ENCODE measurements around the gene LTF. TPM values are rescaled to one million over a fixed set of nuclear protein-coding genes. Genes with fewer than 3 reads are reported as not detected.
A peak's percentile ranks its signal among the peaks of the same experiment; 100 is the strongest.

LTF gene
- total and polyA plus RNA-seq, 9 of the 15 experiments (the other 6 are each of a cell fraction or from before 2014, with no cell fraction given): 0.07 TPM; not detected in 8

DNA sequence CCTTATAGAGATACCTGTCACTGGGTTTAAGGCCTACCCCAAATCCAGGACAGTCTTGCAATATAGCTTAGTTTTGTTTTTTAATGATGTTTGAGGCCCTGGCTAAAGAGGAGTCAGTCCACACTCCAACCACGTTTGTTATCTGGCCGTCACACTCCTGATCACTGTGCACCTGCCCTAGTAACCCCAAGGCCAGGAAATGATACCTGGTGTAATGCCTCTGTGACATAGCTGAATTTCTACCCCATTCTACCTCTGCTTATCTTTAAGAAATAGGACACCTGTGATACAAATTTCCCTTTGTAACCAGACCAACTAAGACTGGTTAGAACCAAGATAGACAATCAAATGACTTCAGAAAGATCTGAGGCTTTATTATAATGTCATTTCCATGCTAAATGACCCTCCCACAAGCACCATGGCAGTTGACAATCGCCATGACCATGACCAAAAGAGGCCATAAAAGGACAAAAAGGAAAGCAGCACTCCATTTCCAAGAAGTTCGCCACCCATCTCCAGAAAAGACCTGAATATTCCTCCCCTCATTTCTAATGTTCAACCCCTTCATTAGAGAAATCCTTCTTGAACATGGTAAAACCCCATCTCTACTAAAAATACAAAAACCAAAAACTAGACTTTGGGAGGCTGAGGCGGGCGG lies 28.3 kb upstream of the LTF start (continued):
- TF ChIP-seq, protein P1, sequence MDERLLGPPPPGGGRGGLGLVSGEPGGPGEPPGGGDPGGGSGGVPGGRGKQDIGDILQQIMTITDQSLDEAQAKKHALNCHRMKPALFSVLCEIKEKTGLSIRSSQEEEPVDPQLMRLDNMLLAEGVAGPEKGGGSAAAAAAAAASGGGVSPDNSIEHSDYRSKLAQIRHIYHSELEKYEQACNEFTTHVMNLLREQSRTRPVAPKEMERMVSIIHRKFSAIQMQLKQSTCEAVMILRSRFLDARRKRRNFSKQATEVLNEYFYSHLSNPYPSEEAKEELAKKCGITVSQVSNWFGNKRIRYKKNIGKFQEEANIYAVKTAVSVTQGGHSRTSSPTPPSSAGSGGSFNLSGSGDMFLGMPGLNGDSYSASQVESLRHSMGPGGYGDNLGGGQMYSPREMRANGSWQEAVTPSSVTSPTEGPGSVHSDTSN (CRISPR knock-in tag; IDR thresholded peaks at IDR 0.05; ENCODE audit: low read depth): no peak
- TF ChIP-seq, protein P1 (tag; conservative IDR thresholded peaks at IDR 0.05; ENCODE audit: low read depth): no peak
- TF ChIP-seq, protein P2, sequence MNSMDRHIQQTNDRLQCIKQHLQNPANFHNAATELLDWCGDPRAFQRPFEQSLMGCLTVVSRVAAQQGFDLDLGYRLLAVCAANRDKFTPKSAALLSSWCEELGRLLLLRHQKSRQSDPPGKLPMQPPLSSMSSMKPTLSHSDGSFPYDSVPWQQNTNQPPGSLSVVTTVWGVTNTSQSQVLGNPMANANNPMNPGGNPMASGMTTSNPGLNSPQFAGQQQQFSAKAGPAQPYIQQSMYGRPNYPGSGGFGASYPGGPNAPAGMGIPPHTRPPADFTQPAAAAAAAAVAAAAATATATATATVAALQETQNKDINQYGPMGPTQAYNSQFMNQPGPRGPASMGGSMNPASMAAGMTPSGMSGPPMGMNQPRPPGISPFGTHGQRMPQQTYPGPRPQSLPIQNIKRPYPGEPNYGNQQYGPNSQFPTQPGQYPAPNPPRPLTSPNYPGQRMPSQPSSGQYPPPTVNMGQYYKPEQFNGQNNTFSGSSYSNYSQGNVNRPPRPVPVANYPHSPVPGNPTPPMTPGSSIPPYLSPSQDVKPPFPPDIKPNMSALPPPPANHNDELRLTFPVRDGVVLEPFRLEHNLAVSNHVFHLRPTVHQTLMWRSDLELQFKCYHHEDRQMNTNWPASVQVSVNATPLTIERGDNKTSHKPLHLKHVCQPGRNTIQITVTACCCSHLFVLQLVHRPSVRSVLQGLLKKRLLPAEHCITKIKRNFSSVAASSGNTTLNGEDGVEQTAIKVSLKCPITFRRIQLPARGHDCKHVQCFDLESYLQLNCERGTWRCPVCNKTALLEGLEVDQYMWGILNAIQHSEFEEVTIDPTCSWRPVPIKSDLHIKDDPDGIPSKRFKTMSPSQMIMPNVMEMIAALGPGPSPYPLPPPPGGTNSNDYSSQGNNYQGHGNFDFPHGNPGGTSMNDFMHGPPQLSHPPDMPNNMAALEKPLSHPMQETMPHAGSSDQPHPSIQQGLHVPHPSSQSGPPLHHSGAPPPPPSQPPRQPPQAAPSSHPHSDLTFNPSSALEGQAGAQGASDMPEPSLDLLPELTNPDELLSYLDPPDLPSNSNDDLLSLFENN (IDR thresholded peaks at IDR 0.05; ENCODE audit: low read depth in 2 of 2, low read length in 2 of 2): no peak
- no peak for TF ChIP-seq PTBP1 (IDR thresholded peaks at IDR 0.05; ENCODE audit: low read depth, low read length)
- peak; percentile 79 for TF ChIP-seq TEAD4 (IDR thresholded peaks at IDR 0.05; ENCODE audit: low read length)
- TF ChIP-seq TEAD4 (CRISPR knock-in tag; IDR thresholded peaks at IDR 0.05; ENCODE audit: borderline replicate concordance): no peak
- TF ChIP-seq FOXK2 (conservative IDR thresholded peaks at IDR 0.05 in 1 of 2, IDR thresholded peaks at IDR 0.05 in 1 of 2; ENCODE audit: low read depth in 2 of 2): no peak
- TF ChIP-seq NCOA1 (IDR thresholded peaks at IDR 0.05; ENCODE audit: low read depth): no peak
- TF ChIP-seq, protein P3, sequence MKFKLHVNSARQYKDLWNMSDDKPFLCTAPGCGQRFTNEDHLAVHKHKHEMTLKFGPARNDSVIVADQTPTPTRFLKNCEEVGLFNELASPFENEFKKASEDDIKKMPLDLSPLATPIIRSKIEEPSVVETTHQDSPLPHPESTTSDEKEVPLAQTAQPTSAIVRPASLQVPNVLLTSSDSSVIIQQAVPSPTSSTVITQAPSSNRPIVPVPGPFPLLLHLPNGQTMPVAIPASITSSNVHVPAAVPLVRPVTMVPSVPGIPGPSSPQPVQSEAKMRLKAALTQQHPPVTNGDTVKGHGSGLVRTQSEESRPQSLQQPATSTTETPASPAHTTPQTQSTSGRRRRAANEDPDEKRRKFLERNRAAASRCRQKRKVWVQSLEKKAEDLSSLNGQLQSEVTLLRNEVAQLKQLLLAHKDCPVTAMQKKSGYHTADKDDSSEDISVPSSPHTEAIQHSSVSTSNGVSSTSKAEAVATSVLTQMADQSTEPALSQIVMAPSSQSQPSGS (CRISPR knock-in tag; IDR thresholded peaks at IDR 0.05): no peak
- 0 out of 2 replicates have a peak, but pooled peaks have one; percentile 40 for TF ChIP-seq DMBX1 (CRISPR knock-in tag; IDR thresholded peaks at IDR 0.05; ENCODE audit: borderline replicate concordance)
- TF ChIP-seq, protein P4, sequence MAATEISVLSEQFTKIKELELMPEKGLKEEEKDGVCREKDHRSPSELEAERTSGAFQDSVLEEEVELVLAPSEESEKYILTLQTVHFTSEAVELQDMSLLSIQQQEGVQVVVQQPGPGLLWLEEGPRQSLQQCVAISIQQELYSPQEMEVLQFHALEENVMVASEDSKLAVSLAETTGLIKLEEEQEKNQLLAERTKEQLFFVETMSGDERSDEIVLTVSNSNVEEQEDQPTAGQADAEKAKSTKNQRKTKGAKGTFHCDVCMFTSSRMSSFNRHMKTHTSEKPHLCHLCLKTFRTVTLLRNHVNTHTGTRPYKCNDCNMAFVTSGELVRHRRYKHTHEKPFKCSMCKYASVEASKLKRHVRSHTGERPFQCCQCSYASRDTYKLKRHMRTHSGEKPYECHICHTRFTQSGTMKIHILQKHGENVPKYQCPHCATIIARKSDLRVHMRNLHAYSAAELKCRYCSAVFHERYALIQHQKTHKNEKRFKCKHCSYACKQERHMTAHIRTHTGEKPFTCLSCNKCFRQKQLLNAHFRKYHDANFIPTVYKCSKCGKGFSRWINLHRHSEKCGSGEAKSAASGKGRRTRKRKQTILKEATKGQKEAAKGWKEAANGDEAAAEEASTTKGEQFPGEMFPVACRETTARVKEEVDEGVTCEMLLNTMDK (IDR thresholded peaks at IDR 0.05; ENCODE audit: borderline replicate concordance, insufficient read depth, low read depth, low read length, poor library complexity, severe bottlenecking): no peak
- TF ChIP-seq XRCC3 (IDR thresholded peaks at IDR 0.05): no peak
- TF ChIP-seq ZFP30 (CRISPR knock-in tag; IDR thresholded peaks at IDR 0.05; ENCODE audit: borderline replicate concordance): no peak
- TF ChIP-seq TCF3 (CRISPR knock-in tag; IDR thresholded peaks at IDR 0.05): peak; percentile 76
- no peak for TF ChIP-seq NFIC (IDR thresholded peaks at IDR 0.05)
- TF ChIP-seq TAF7 (tag; IDR thresholded peaks at IDR 0.05): no peak
- TF ChIP-seq SMARCE1 (IDR thresholded peaks at IDR 0.05): 0 out of 2 replicates have a peak, but pooled peaks have one; percentile 26
- TF ChIP-seq MEF2A (IDR thresholded peaks at IDR 0.05; ENCODE audit: control insufficient read depth, low read depth, low read length): no peak

All from K562 (cell line).